Islet of Langerhans (tissue), 1 donor: ENCODE data around the gene MTCL1.

Experiments
- FAIRE-seq: peaks from one replicate; lab custom pipeline; 2011; peaks lifted over from hg19 to GRCh38; lab: Jason Lieb, UNC

MTCL1 gene

GRCh38 chr18:8835521-8835953 is 130.2 kb downstream of the MTCL1 start:
- FAIRE-seq = no peak

DNA sequence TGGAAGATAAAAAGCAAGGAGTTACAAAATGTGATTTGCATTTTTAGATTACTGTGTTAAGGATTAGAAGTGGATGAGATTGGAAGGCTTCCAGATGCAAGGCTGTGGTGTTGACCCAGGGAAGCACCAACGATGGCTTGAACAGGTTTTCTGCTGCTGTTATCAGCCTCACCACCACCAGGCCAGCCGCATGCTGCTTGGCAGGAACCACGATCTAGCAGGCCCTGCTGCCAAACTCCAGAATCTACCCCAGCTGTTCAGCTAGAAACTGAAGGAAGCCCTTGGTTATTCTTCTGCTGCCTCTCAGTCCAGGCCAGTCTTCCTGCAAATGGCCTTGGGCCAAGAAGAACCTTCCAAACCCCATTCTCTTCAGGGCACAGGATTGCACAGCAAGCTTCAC is 133.9 kb downstream of the MTCL1 start:
- no peak for FAIRE-seq

- FAIRE-seq = no peak
Measured at GRCh38 chr18:8841781-8842485, 136.6 kb downstream of the MTCL1 start.

GRCh38 chr18:8842506-8842905 is 137.2 kb downstream of the MTCL1 start:
- FAIRE-seq = no peak

DNA sequence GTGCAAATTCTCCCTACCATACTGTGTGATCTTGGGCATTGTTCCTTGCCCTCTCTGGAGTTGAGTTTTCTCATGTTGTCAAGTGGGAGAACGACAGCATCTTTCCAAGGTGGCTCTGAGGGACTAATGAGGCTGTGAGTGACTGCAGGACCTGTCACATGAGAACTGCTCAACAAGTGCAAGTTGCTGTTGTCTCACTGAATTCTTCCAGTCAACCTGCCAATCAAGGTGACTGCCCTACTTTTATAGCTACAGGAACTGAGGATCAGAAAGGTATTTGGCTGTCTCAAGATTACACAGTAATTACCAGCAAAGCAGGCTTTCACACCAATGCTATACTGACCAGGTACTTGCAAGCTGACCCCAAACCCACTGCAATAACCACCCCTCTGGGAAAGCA is 137.6 kb downstream of the MTCL1 start:
- no peak for FAIRE-seq

GRCh38 chr18:8844721-8845148 is 139.4 kb downstream of the MTCL1 start:
- no peak for FAIRE-seq

GRCh38 chr18:8845506-8845905 is 140.2 kb downstream of the MTCL1 start:
- FAIRE-seq = no peak

DNA sequence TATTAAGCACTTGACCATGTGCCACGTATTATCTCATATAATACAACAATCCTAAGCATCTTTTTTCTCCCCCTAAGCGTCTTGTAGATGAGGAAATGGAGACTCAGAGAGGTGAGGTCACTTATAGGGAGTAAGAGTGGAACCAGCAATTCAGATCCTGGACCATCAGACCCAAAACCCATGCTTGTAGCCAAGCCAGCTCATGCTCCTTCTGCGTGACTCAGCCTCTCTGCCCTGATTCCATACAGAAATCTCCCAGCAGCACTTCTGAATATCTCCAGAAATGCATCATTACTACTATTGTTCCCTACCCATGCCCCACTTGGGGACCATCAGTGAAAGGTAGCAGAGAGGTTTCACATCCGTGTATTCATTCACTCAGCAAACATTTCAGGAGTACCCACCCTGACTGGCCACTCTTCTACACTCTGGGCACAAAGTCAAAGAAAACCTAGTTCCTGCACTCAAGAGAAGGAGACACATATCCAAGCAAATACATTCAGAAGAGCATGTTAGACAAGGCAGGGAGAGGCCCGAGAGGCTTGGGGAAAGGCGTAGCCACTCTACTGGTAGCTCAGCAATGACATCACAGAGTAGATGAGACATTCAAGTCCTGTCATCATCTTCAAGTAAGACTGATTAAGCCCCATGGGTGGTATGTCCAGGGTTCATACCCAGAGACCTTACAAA is 141.9 kb downstream of the MTCL1 start:
- FAIRE-seq = no peak

- no peak for FAIRE-seq
Measured at GRCh38 chr18:8847900-8848299, 142.5 kb downstream of the MTCL1 start.

- FAIRE-seq = no peak
Measured at GRCh38 chr18:8848541-8848940, 143.2 kb downstream of the MTCL1 start.

GRCh38 chr18:8849696-8850095 is 144.3 kb downstream of the MTCL1 start:
- no peak for FAIRE-seq

DNA sequence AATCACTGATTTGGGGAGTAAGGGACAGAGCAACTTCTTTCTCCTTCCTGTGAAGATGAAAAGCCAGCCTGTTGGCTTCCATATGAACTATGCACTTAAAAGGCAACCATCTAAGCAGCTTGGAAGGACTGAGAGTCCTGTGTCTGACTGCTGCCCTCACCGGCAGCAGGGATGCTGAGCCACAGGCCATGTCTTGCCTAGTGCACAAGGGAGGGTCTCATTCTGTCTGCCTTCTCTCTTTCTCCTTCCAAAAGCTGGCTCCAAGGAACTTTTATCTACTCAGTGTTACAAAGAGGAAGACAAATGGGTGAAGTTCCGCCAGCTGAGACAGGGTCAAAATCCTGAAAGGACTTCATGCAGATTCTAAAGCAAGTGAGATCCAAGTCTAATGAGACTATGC is 146.3 kb downstream of the MTCL1 start:
- no peak for FAIRE-seq

- FAIRE-seq = no peak
Measured at GRCh38 chr18:8854550-8854949, 149.2 kb downstream of the MTCL1 start.

- FAIRE-seq = no peak
Measured at GRCh38 chr18:8854962-8855361, 149.6 kb downstream of the MTCL1 start.

- FAIRE-seq = no peak
Measured at GRCh38 chr18:8856212-8856611, 150.9 kb downstream of the MTCL1 start.

DNA sequence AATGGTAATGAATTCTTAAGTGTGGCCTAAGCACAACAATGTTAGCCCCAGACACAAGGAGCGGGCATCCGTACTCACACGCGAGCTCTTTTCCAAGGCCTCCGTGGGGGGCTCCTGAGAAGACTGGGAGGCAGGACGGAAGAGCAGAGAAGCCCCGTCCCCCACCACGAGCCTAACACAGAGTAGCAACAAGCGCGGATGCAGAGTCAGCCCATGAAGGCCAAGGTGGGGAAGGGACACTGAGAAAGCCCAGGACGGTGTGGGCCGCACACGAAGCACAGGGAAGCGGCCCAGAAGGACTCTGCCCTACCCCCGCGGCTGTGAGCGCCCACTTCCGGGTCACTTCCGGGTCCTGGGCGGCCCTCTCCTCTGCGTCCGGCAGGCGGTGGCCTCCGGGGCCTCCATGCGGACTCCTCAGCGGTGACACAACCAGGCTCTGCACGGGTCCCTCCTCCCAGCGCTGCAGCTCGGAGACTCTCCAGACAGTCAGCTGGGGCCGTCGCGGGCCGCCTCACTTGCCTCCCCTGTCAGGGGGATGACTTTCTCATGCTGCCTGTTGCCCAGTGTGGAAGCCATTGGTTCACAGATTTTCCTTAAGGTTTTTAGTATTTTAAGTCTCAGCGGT is 151.5 kb downstream of the MTCL1 start:
- no peak for FAIRE-seq

GRCh38 chr18:8857806-8858205 is 152.4 kb downstream of the MTCL1 start:
- FAIRE-seq = no peak

DNA sequence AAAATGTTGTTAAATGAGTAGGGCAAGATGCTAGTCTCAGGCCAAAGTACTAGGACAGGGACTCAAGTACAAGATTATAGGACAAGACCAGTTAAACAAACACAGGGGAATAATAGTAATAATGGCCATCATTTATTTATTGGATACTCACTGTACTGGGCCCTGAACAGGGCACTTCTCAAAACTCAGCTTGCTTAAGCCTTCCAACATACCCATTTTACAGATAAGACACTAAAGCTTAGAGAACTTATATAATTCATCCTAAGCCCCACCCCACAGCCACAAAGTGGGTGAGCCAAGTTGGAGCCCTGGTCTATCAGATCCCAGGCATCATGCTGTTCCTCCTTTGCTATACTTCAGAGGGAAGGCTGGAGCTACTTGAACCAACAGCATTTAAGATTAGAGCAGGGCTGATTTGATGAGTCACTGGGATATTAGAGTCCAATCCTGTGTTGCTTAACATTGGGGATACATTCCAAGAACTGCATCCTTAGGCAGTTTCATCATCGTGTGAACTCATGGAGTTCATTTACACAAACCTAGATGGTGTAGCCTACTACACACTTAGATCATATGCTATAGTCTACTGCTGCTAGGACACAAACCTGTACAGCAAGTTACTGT is 153.6 kb downstream of the MTCL1 start:
- FAIRE-seq = no peak

DNA sequence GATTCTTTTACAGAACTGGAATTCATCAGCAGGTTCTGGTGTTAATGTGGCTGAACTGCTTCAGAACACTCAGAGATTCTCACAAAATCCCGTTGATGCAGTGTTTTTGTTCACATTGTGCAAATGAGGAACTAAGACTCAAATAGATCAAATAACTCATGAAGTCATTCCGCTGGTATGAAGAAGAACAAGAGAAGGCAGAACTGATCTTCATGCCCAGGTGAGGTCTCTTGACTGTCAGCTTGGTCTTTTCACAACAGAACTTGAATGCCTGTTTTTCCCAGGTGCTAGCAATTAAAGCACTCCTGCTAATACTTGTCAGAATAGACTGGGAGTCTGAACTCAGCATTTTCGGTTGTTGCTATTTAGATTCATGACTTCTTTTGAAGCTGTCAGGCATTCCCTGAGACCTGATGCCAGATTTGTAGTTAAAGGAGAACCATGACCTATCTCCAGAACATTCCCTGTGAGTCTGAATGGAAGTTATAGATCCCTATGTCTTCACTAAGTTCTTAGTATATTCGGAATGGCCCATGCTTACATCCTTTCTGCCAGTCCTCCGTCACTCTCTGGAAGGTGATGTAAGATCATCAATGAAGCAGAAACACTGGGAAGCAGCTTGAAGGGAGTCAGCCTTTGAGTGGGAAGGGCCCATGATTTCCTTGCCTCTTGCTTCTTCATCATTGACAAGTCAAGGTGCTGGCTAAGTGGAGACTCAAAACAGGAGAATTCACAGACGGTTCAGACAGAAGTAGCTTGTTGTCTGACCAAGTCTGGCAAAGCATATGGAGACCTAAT is 155.7 kb downstream of the MTCL1 start:
- no peak for FAIRE-seq

- no peak for FAIRE-seq
Measured at GRCh38 chr18:8863427-8863826, 158.1 kb downstream of the MTCL1 start.

- FAIRE-seq = no peak
Measured at GRCh38 chr18:8865934-8866333, 160.6 kb downstream of the MTCL1 start.

- FAIRE-seq = no peak
Measured at GRCh38 chr18:8866679-8867078, 161.3 kb downstream of the MTCL1 start.
